HCT116 (cell line): ENCODE measurements around the gene AQP7.

Experiments
- CEBPB ChIP-seq: IDR thresholded peaks from 2 replicates; pipeline ENCODE4 v1.6.1; 2012; ENCODE audit warnings: low read depth
- CTCF ChIP-seq, 3 experiments: fragments of 200-600 bp in 1 of 3; sonication (generic) in 1 of 3; IDR thresholded peaks in 2 of 3; conservative IDR thresholded peaks in 1 of 3; 2 replicates each; pipeline ENCODE4 v1.5.1; 2012 to 2017; ENCODE audit warnings: low read depth in 2 of 3, low read length in 2 of 3, antibody characterized with exemption in 1 of 3, borderline replicate concordance in 1 of 3, control low read depth in 1 of 3, mild to moderate bottlenecking in 1 of 3, mixed read lengths in 1 of 3, mixed run types in 1 of 3, moderate library complexity in 1 of 3; ENCODE audit not compliant: insufficient read depth in 1 of 3
- MAX ChIP-seq: IDR thresholded peaks from 2 replicates; pipeline ENCODE4 v1.6.1; 2012
- POLR2A ChIP-seq: IDR thresholded peaks from 2 replicates; pipeline ENCODE4 v1.7.0; 2011; ENCODE audit warnings: borderline replicate concordance; ENCODE audit not compliant: insufficient read depth, insufficient read length; ENCODE audit errors: extremely low read depth
- REST ChIP-seq: IDR thresholded peaks from 2 replicates; pipeline ENCODE4 v1.6.1; 2012; ENCODE audit warnings: low read depth
- SIN3A ChIP-seq: IDR thresholded peaks from 2 replicates; pipeline ENCODE4 v1.6.1; 2012; ENCODE audit warnings: low read depth
- TCF7L2 ChIP-seq: IDR thresholded peaks from 2 replicates; pipeline ENCODE4 v1.7.0; 2011; ENCODE audit warnings: borderline replicate concordance, inconsistent platforms; ENCODE audit not compliant: insufficient read depth, insufficient read length; ENCODE audit errors: extremely low read depth
- ZNF274 ChIP-seq: fragments of 200-500 bp; sonication (Bioruptor generic); IDR thresholded peaks from 2 replicates; pipeline ENCODE4 v1.6.1; 2014; ENCODE audit warnings: mild to moderate bottlenecking, low read depth, low read length, inconsistent platforms

- no peak for TF ChIP-seq MAX
- TF ChIP-seq ZNF274, result no peak
- TF ChIP-seq CTCF (IDR thresholded peaks at IDR 0.05 in 2 of 3, conservative IDR thresholded peaks at IDR 0.05 in 1 of 3; ENCODE audit: borderline replicate concordance in 1 of 3, insufficient read depth in 1 of 3, low read depth in 2 of 3, low read length in 2 of 3), result no peak
- no peak for TF ChIP-seq TCF7L2
- TF ChIP-seq POLR2A, result no peak
- TF ChIP-seq SIN3A, result no peak
- no peak for TF ChIP-seq REST
- TF ChIP-seq CEBPB, result no peak
Observed at GRCh38 chr9:33431420-33431819, 29.1 kb upstream of the AQP7 start.
